GM18499 (cell line): ENCODE measurements around the gene CACNA2D4.

Experiments
- ATAC-seq: cut with Tn5 transposase; IDR thresholded peaks from one replicate; pipeline ENCODE4 v1.9.1; 2021; ENCODE audit warnings: moderate number of reproducible peaks; ENCODE audit not compliant: insufficient read depth, unreplicated experiment

The CACNA2D4 gene

GRCh38 chr12:1760566-1761382, 157.7 kb downstream of the CACNA2D4 start:
- ATAC-seq = no peak

DNA sequence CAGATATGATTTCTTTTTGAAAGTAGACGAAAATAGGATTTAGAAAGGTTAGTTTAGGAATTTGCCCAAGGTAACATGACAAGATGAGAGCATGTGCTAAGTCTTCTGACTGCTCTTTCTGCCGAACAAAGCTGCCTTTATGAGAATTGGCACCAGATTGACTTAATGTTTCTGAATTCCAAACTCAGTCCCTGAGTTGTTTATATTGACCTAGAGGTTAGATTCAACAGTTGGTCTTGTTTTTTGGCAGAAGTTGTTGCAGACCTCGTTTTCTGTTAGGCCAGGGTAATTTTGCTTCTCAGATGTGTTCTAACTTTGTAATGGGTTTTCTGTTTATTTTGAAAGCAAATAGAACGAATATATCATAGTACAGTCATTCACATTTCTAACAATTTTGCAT, 159.6 kb downstream of the CACNA2D4 start:
- no peak for ATAC-seq

- ATAC-seq = no peak
Measured at GRCh38 chr12:1758376-1758775, 160.1 kb downstream of the CACNA2D4 start.

GRCh38 chr12:1750300-1750699, 168.2 kb downstream of the CACNA2D4 start:
- no peak for ATAC-seq

DNA sequence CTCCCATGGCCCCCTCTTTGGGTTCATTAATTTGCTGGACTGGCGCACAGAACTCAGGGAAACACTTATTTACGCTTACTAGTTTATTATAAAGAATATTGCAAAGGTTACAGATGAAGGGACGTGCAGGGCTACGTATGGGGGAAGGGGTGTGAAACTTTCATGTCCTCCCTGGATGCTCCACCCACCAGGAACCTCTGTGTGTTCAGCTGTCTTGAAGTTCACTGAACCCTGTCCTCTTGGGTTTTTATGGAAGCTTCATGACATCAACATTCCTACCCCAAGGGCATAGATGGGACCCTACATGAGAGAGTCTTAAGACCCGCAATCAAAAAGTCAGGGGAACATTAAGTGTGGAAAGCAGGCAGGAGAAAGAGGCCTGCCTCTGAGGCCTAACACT, 169.4 kb downstream of the CACNA2D4 start:
- ATAC-seq = no peak

- ATAC-seq = no peak
Measured at GRCh38 chr12:1747609-1748008, 170.8 kb downstream of the CACNA2D4 start.

DNA sequence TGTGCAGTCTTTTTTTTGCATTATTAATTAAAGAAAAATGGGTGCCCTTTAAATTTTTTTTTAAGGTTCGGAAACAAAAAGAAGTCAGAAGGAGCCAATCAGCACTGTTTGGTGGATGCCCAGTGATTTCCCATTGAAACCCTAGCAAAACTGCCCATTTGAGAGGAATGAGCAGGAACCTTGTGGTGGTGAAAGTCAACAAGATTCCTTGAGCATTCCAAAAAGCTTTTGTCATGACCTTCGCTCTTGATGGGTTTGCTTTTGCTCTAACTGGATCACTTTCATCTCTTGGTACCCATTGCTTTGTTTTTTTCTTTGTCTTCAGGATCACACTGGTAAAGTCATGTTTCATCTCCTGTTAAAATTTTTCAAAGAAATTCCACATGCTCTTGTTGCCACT, 173.5 kb downstream of the CACNA2D4 start:
- ATAC-seq = no peak
